HL-60 (cell line): ENCODE results near the gene TPPP2.

Source experiments
- DNase-seq, 2 experiments: peaks; one replicate each; pipeline ENCODE4 v3.0.0-alpha.2; 2010 to 2020; ENCODE audit warnings: low read depth in 1 of 2, low spot score in 1 of 2
- H3K27ac ChIP-seq: fragments of 250-450 bp; sonication (Bioruptor Pico); replicated peaks from 2 replicates; pipeline ENCODE4 v1.5.1; 2020; ENCODE audit warnings: mild to moderate bottlenecking, moderate library complexity
- H3K27me3 ChIP-seq: fragments of 250-450 bp; sonication (Bioruptor Pico); 2 replicates; pipeline ENCODE4 v1.5.1; 2021; ENCODE audit warnings: mild to moderate bottlenecking, moderate library complexity; ENCODE audit not compliant: insufficient read depth, poor library complexity, severe bottlenecking
- H3K4me3 ChIP-seq: replicated peaks from 2 replicates; pipeline ENCODE4 v1.5.1; 2011; ENCODE audit warnings: mild to moderate bottlenecking, control low read depth, low read length; ENCODE audit not compliant: insufficient read depth
- CTCF ChIP-seq: IDR thresholded peaks from one replicate; pipeline ENCODE4 v1.5.1; 2011; ENCODE audit warnings: low read length, control low read depth, inconsistent platforms; ENCODE audit not compliant: insufficient read depth
- GABPA ChIP-seq: IDR thresholded peaks from 2 replicates; pipeline ENCODE4 v1.6.1; 2012; ENCODE audit warnings: low read depth
- POLR2AphosphoS5 ChIP-seq: IDR thresholded peaks from 2 replicates; pipeline ENCODE4 v1.6.1; 2012; ENCODE audit warnings: low read depth
- REST ChIP-seq: IDR thresholded peaks from 2 replicates; pipeline ENCODE4 v1.6.1; 2012; ENCODE audit warnings: low read depth; ENCODE audit not compliant: insufficient replicate concordance
- SPI1 ChIP-seq: IDR thresholded peaks from 2 replicates; pipeline ENCODE4 v1.6.1; 2012; ENCODE audit warnings: low read depth, mild to moderate bottlenecking, borderline replicate concordance

The TPPP2 gene

DNA sequence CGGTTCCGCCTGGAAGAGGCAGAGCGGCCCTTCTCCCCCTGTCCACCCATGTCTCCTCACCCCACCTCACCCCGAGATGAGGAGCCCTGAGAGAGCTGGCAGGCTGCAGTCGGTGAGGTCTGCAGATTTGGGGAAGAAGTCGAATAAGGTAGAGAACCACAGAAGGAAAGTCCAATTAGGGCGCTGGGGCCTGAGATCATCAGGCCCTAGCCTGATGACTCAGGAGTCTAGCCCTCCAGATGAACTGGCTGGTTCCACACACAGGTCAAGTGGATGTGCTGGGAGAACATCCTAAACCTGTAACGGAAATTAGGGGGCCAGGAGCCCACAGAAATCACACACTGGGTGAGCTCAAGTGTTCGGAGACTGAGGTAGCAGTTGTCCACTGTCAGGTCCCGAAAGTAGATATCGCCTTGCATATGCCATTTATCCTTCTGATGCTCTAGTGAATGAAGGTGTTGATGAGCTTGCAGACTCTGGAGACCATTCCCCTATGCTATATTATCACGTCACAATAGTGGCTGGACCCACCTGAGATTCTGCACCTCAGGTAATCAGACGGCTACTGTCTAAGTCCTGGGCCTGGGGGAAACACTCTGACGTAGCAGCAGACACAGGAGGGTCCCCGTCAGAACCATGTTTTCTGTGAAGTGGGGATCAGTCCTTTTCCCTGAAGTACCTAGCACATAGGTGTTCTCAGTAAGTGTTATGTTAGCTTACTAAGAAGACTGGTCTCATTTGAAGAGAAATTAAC is 41.1 kb upstream of the TPPP2 start:
- peak overlapping the region; percentile 79 for H3K27ac ChIP-seq
- peak overlapping the region; percentile 5; the same call in 1 of the 2 replicates for H3K4me3 ChIP-seq
- no peaks in the 10 kb centered on the region for H3K27me3 ChIP-seq
- no peak for TF ChIP-seq GABPA
- no peak for TF ChIP-seq POLR2AphosphoS5
- TF ChIP-seq SPI1 = peak; percentile 55; the same call in 1 of the 2 replicates
- DNase-seq = peak in 1 of 2 experiments; percentile 49

DNA sequence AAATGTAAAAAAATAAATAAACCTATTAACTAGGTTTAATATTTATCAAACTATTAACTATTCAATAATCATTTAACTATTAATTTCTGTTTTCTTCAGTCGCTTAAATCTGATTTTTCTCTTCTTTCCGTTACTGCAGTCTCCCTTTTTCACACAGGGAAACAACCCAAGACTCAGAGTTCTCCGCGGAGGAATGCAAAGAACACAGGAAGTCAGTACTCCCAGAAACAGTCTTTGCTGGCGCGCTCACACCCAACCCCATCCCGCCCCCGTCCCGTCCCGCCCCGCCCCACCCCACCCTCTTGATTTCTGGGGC is 40.6 kb upstream of the TPPP2 start:
- TF ChIP-seq CTCF = no peak
- no peak for TF ChIP-seq GABPA
- no peak for TF ChIP-seq SPI1
- TF ChIP-seq REST = no peak
- TF ChIP-seq POLR2AphosphoS5 = no peak
- peak in 1 of 2 experiments; percentile 78 for DNase-seq
- peak overlapping the region; percentile 79 for H3K27ac ChIP-seq
- no peaks in the 10 kb centered on the region for H3K27me3 ChIP-seq
- peak overlapping the region; percentile 5; the same call in 1 of the 2 replicates for H3K4me3 ChIP-seq

- peak within 1 kb of the TSS; percentile 90 for H3K4me3 ChIP-seq
- H3K27me3 ChIP-seq = no peaks in the 10 kb centered on the region
- DNase-seq = peak; percentile 38 to 97
- H3K27ac ChIP-seq = peak within 1 kb of the TSS; percentile 79
- peak; percentile 46 for TF ChIP-seq CTCF
- TF ChIP-seq POLR2AphosphoS5 = peak; percentile 88
- peak; percentile 28 for TF ChIP-seq REST
- no peak for TF ChIP-seq SPI1
- TF ChIP-seq GABPA = peak; percentile 97
Measured at GRCh38 chr14:20989787-20990600, 40.0 kb upstream of the TPPP2 start, which contains the start of gene METTL17. Gene METTL17 (plus strand): TSS chr14:20989980. CDS start chr14:20990003, 23 bp downstream.

- DNase-seq = no peak
- H3K27ac ChIP-seq = no peak overlapping the region
- H3K27me3 ChIP-seq = no peaks in the 10 kb centered on the region
- no peak overlapping the region for H3K4me3 ChIP-seq
- TF ChIP-seq REST = no peak
- TF ChIP-seq SPI1 = no peak
- no peak for TF ChIP-seq POLR2AphosphoS5
- TF ChIP-seq CTCF = no peak
- no peak for TF ChIP-seq GABPA
Measured at GRCh38 chr14:20996521-20996920, 33.5 kb upstream of the TPPP2 start.
